Hematopoietic multipotent progenitor cell treated with erythropoietin and hydrocortisone succinate and interleukin-3 and kit ligand, for 17 days (in vitro differentiated cells): Measurements from ENCODE around the gene LY6G6C.
"Not testable (repeated sequence)": the region's sequence is repeated elsewhere in the genome, so short reads cannot be mapped to it uniquely, and the experiment has no call there.

Experiments used
- DNase-seq: peaks from one replicate; pipeline ENCODE4 v3.0.0-alpha.2; 2015; ENCODE audit warnings: low spot score

Gene LY6G6C

DNA sequence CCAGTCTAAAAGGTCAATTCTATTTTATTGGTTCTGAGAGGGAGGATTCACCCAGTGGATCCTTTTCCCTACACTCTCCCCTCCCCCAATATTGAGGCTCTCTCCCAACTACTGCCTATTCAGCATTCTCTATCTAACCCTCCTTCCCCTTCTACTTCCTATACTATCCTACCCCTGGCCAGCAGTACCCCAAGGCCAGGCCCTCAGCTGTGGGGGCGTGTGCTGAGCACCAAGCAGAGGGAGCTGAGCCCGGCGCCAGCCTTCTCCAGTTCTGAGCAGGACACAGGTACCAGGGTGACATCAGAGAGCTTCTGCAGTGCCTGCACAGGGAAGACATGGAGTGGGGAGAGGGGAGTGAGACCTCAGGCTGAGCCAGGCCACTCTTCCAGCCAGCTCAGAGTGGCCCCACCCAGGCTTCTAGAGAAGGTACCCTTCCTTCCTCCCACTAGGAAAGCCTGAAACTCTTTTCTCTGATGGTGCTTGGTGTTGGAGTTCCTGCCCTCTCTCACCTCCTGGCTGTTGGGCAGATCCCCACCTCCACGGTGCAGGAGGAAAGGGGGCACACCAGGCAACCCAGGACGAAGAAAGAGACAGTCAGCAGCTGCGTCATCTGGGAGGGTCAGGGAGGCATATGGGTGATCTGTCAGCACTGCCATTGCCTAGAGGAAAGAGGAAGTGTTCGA is 5.6 kb upstream of the LY6G6C start:
- no peak for DNase-seq

DNA sequence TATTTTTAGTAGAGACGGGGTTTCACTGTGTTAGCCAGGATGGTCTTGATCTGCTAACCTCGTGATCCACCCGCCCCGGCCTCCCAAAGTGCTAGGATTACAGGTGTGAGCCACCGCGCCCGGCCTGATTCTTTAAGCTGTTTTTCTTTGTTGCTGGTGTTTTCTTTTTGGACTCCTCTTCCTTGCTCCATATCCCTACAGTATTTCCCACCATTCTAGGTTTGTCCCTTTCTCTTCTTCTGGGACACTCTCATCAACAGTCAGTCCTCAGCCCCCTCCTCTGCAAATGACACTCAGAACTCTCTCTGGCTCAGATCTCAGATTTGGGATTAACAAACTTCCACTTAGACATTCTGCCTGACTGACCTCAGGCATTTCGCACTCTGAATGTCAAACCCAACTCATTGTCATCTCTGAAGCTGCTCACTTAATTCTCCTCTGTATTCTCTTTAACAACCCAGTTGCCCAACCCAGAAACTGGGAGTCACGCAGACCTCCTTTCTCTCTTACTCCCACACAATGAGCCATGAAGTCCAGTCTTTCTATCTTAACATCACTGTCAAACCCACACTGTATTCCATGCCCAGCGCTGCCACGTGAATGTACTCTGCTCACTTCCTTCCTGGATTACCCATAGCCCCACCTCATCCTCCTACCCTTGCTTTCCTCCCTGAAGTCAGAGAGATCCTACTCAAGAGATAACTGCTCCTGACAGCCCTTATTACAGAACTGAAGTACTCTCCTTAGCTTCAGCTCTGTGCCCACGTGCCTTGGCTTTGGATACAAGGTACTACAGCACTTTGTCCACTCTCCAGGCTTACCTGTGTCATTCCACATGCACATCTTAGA is 4.2 kb upstream of the LY6G6C start:
- no peak for DNase-seq

DNA sequence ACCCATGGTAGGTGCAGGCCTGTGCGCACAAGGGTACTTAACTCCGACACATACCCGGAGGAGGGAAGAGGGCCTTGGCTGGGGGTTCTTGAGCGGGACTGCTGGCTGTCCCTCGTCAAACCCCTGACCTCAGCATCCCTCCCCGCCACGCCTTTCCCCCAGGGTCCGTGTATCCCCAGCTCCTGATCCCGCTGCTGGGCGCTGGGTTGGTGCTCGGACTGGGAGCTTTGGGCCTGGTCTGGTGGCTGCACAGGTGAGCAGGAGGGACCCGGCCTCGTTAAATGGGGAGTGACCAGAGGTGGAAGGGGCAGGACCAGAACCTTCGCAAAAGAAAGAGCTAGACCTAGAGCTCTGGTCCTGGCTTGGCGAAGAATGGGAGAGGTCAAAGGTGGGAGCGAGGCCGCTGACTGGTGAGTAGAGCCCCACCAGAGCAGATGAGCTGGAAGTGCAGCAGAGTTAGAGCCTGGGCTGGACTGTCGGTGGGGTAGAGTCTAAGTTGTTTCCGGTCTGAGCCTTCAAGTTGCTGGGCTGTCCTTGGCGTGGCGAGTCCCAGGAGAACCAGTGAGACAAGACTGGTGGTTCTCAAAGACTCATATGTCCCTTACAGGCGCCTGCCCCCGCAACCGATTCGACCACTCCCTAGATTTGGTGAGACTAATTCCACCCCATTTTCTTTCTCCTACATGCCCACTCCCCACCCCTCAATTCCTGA is 2.6 kb upstream of the LY6G6C start:
- DNase-seq: no peak

DNA sequence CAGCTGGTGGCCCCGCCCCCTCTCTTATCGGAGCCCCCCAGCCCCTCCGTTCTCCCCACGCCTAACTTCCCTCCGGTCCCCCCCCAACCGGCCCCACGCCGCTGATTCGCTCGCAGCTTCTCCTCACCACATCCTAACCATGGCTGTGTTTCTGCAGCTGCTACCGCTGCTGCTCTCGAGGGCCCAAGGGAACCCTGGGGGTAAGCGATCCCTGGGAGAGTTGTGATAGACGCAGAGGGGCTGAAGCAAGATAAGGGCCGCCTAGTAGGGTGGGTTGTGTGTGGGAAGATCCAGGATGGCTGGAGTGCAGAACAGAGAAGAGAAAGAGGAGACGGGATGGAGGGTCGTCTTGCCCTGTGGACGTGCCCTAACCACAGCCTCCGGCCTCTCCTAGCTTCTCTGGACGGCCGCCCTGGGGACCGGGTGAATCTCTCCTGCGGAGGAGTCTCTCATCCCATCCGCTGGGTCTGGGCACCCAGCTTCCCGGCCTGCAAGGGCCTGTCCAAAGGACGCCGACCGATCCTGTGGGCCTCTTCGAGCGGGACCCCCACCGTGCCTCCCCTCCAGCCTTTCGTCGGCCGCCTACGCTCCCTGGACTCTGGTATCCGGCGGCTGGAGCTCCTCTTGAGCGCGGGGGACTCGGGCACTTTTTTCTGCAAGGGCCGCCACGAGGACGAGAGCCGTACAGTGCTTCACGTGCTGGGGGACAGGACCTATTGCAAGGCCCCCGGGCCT is 1.9 kb upstream of the LY6G6C start, which contains the start of gene MPIG6B:
TSS of gene MPIG6B (plus strand) at position 129 of the 735 bp plus-strand sequence. CDS start at position 140, 11 bp downstream.
- no peak for DNase-seq

DNA sequence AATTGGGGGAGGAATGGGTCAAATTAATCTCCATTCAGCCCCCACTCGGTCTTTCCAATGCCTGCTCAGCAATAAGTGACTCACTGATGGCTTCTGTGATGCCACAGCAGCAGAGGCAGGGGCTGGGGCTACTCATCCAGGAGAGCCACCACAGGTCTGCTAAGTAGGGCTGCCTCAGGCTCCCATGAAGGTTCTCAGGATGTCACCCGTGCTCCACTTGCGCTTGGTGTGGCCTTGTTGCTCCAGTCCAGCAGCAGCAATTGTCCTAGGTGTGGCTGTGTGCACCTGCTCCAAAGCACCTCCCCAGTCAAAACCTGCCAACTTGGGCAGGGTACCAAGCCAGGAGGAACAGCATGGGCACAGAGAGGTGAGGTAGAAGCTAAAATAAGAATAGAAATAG is 627 bp upstream of the LY6G6C start:
- DNase-seq: no peak

DNA sequence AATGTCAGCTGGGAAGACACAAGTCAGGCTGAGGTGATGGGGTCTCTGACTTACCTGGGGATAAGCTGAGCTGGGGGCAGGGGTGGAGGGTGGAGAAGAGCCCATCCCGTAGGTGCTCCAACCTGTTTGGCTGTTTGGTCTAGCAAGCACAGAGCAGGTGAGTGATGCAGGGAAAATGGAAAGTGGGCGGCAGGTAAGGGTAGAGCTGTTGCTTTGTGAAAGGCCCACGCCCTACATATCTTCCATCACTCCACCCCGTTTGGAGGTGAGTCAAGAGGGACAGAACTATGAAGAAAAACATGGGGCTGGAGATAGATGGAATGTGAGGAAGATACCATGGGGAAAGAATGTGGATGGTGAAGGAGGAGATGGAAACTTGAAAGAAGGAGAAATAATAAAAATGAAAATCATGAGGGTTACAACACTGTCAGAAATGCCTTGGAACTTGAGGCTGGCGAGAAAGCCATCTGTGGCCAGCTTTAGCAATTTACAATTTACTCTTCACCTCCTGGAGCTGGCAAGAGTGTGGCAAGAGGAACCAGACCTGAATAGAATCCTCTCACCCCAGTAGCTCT is 1.3 kb downstream of the LY6G6C start:
- DNase-seq: no peak

DNA sequence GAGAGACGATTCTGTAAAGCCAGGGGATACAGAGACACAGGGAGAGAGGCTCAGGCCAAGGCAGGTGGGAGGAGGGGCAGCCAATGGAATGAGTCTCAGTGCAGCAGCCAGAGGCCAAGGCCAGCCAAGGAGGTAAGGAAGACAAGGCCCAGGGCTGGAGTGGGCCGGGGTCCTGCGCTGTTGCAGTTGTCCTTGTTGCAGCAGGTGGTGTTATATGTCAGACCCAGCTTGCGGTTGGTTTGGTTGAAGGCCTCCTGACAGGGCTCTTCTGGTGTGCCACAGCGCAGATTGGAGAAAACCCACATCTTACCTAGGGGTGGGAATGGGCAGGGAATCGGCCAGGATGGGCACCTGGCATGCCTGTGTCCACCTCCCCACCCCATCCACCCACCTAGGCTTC is 2.5 kb downstream of the LY6G6C start:
- DNase-seq: no peak

DNA sequence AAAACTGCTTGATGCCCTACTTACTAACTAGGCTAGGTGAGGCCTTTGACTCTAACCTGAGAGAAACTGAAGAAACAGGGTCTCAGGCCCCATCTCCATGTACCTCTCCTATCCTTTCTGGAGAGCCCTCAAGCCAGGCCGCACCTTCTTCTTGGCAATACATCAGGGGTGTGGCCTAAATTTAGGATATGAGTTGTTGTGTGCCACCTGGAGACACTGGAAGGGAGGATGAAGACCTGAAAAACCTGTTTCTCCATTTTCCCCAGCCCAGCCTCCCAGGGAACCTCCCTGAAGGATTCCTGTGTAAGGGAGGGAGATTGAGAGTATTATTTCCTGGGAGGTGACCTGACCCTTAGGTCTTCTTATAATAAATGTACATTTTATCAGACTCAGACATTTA is 3.3 kb downstream of the LY6G6C start:
- no peak for DNase-seq

DNA sequence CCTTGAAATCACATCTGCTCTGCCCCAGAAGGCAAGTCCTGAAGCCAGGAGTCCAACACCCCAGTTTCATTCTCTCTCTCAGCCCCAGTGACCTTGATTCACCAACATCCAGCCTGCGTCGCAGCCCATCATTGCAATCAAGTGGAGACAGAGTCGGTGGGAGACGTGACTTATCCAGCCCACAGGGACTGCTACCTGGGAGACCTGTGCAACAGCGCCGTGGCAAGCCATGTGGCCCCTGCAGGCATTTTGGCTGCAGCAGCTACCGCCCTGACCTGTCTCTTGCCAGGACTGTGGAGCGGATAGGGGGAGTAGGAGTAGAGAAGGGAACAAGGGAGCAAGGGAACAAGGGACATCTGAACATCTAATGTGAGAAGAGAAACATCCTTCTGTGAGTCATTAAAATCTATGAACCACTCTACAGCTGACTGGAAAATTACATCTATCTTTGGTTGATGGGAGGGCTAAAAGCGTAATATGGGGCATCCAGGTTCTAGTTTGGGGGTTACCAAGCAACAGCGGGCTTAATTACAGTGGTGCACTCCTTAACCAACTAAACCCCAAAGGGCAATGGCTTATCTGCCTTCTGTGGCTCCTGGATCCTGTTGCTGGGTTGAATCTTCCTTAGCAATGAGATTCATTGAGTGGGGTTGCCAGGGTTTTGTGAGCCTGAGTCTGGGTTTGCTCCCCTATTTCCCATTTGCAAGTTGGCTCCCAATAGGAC is 3.9 kb downstream of the LY6G6C start:
- no peak for DNase-seq

DNA sequence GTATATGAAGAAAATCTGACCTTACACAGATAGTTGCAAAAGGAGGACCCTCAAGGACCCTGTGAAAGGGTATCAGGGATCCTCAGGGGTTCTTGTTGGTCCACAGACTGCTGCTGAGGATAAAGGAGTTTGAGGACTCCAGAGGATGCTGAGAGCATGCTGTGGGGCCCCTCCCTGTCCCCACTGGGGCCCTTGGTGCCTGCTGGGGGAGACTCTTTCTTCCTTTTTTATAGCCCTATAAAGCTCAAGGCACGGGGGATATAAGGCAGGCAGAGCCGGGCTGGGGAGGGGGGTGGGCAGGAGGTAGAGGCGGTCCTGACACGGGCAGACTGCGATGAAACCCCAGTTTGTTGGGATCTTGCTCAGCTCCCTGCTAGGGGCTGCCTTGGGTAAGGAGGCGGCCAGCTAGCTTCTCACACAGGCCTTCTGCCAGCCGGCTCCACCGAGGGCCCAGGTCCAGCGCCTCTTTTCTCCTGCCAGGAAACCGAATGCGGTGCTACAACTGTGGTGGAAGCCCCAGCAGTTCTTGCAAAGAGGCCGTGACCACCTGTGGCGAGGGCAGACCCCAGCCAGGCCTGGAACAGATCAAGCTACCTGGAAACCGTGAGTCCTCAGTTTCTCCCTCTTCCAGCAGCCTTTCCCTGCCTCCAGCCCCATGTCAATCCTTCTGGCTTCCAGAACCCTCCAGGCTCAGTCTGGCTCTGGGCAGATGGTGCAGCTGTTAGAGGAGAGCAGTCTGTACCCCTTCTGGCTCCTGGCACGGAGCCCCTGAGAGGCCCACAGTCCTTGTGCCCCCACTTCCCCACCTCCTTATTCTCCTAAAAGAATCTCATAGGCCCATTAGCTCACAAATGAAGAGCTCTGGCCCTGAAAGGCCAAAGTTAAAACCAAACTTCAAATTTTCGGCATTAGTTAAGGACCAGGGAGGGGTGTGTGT is 6.3 kb downstream of the LY6G6C start, which contains the start of gene LY6G6D:
TSS of gene LY6G6D (plus strand) at position 327 of the 937 bp plus-strand sequence. CDS start at position 335, 8 bp downstream.
- no peak for DNase-seq

DNA sequence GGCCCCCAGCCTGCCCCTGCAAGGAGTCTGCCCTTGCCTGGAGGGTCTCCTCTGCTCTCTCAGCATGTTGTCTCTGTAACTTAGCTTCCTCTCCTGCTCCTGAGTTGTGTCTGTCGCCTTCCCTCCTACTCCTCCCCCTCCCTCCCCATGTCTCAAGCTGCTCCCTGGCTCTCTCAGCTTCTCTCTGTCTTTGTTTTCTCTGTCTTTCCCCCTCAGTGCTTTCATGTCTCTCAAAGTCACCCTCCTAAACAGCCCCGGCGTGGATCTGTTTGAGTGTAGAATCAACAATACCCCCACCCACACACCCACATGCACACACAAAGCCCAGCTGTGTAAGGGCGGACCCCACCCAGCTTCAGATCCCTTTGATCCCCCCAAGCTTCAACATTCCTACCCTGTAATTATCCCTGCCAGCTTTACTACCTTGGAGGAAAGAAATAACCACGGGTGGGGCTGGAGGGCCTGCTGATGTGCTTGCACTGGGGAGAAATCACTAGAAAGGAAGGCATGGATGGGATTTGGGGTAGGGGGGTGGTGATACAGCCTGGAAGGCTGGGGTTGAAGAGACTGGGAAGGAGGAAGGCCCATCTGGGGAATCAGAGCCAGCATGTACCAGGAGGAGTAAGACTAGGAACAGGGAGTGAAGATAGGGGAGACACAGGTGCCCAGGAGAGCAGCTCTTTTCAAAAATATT is 7.4 kb downstream of the LY6G6C start:
- no peak for DNase-seq

DNA sequence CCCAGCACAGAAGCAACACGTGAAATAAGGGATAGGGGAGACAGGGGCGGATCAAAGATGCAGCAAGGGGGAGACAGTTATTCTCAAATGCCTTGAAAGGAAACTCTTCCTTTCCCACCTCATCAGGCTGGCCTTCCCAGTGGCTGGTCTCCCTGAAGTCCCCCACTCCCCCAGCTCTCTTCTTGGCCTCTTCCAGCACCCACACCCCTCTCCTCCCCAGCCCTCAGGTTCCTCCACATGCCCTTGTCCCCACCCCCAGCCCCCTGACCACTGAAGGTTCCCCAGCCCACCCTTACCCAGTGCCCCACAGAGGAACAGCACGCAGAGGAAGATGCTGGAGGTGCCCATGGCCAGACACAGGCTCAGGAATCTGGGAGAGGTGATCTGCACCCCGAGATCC is 8.1 kb downstream of the LY6G6C start:
- DNase-seq: no peak

DNA sequence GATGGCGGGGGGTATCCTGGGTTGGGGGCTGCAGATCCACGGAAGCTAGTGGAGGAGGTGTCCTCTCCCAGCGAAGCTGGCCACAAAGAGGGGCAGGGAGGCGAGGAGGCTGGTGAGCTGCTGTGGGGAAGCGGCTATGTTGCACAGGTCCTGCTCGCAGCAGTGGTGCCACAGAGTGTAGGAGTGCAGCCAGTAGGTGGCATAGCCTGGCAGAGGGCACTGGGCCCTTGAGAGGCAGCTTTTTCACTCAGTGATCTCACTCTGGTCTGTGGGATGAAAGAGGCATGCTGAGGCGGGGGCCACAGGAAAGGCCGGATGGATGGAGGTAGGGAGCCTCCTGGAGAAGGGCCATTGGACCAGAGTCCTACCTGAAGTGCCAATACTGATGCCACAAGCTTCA is 9.2 kb downstream of the LY6G6C start:
- no peak for DNase-seq

DNA sequence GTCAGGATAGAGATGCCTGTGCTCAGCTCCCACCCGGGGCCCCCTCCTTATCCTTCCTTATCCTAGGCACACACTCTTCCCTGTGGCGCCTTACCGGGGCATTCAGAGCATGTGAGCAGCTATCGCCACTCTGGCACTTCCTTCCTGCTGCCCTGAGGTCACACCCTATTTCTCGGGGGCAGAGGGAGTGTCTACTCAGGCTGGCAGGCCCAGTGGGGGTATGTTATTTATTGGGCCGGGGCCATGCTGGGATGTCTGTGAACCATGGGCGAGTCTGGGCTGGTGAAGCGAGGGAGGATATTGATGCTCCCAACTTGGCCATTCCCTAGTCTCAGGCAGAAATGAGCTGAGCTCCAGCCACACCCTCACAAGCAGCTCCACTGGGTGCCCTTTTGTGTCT is 10.3 kb downstream of the LY6G6C start:
- peak; percentile 59 for DNase-seq

DNA sequence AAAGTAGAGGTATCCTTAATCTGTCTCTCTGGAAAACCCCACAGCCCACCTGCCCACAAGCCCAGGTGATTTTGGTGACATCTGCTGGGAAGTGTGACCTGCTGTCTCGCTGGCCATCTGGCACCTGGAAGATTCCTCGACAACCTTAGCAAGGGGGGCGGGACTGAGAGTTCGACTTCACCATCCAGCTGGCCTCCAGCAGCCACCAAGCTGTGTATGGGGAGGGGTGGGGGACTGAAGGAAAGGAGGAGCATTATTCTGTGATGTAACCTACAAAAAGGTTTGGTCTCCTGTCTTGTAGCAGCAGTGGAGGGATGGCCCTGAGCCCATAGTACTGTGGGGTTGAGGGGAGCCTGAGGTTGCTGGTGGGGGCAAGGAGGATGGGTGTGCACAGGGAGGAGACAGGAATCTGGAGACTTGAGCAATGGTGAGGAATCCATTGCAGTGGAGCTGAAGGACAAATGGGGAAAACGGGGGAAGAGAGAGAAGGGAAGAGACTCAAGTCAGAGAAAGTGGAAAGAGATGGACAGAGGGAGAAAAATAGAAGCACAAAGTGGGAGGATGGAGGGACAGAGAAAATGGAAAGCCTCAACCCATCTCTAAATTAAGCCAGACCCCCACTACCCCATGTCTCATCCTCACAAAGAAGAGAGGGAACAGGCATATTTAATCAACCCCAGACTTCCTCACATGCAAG is 10.9 kb downstream of the LY6G6C start:
- no peak for DNase-seq

DNA sequence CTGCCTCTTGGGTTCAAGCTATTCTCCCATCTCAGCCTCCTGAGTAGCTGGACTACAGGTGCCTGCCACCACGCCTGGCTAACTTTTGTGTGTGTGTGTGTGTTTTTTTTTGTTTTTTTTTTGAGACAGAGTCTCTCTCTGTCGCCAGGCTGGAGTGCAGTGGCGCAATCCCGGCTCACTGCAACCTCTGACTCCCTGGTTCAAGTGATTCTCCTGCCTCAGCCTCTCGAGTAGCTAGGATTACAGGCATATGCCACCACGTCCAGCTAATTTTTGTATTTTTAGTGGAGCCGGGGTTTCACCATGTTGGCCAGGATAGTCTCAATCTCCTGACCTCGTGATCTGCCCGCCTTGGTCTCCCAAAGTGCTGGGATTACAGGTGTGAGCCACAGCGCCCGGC is 12.4 kb downstream of the LY6G6C start:
- not testable (repeated sequence) for DNase-seq

DNA sequence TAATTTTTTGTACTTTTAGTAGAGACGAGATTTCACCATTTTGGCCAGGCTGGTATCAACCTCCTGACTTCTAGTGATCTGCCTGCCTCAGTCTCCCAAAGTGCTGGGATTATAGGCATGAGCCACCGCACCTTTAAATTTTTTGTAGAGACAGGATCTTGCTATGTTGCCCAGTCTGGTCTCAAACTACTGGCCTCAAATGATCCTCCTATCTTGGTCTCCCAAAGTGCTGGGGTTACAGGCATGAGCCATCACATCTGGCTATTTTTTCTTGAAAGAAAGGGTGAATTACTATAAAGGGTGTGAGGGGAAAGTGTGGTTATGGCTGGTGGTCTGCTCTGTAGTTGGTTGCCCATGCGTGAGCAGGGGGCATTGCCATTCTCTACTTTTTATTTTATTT is 13.3 kb downstream of the LY6G6C start:
- no peak for DNase-seq

DNA sequence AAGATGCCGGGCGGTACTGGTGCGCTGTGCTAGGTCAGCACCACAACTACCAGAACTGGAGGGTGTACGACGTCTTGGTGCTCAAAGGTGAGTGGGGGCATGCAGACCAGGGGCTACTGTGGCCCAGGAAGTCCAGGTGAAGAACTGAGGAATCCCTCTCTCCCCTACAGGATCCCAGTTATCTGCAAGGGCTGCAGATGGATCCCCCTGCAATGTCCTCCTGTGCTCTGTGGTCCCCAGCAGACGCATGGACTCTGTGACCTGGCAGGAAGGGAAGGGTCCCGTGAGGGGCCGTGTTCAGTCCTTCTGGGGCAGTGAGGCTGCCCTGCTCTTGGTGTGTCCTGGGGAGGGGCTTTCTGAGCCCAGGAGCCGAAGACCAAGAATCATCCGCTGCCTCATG is 13.8 kb downstream of the LY6G6C start:
- no peak for DNase-seq

DNA sequence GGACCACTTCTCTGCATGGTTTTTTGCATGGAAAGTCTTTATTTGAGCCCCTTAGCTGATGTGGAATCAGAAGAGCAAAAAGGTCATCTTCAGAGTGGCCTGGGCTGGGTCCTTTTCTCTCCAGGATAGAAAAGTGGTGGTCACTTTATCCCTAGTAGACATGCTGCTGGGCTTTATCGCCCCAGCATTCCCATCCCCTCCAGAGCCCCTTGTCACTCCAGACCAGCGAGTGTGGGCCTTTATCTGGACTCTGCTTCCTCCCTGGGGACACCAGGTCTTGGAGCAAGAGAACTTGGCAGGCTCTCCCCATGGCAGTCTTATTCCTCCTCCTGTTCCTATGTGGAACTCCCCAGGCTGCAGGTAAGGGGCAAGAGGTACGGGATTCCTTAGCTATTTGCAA is 14.9 kb downstream of the LY6G6C start, which contains the start of gene LY6G6F:
TSS of gene LY6G6F (plus strand) at position 268 of the 400 bp plus-strand sequence. CDS start at position 309, 41 bp downstream.
- no peak for DNase-seq
